AG10803 (cell line): Measurements from ENCODE around the gene NCR2.

Experiments used
- DNase-seq: peaks from one replicate; pipeline ENCODE4 v3.0.0; 2010; ENCODE audit warnings: low read depth
- H3K4me3 ChIP-seq: 2 replicates; pipeline ENCODE4 v1.5.1; 2011; ENCODE audit warnings: mild to moderate bottlenecking, low read length, control low read depth
- CTCF ChIP-seq: conservative IDR thresholded peaks from 2 replicates; pipeline ENCODE4 v1.5.1; 2011; ENCODE audit warnings: mild to moderate bottlenecking, low read length, control low read depth, inconsistent platforms

The NCR2 gene

GRCh38 chr6:41374618-41375590 lies 39.5 kb downstream of the NCR2 start:
- TF ChIP-seq CTCF: no peak
- no peak overlapping the region for H3K4me3 ChIP-seq
- DNase-seq: no peak

- no peak overlapping the region for H3K4me3 ChIP-seq
- DNase-seq: no peak
- TF ChIP-seq CTCF: no peak
Measured at GRCh38 chr6:41375598-41376151, 40.3 kb downstream of the NCR2 start.

- no peak for TF ChIP-seq CTCF
- DNase-seq: no peak
- H3K4me3 ChIP-seq: no peak overlapping the region
Measured at GRCh38 chr6:41376176-41376575, 40.8 kb downstream of the NCR2 start.

- no peak for DNase-seq
- no peak overlapping the region for H3K4me3 ChIP-seq
- no peak for TF ChIP-seq CTCF
Measured at GRCh38 chr6:41377071-41377470, 41.7 kb downstream of the NCR2 start.

- TF ChIP-seq CTCF: no peak
- DNase-seq: no peak
- H3K4me3 ChIP-seq: no peak overlapping the region
Measured at GRCh38 chr6:41379306-41379705, 43.9 kb downstream of the NCR2 start.

GRCh38 chr6:41386594-41386993 lies 51.2 kb downstream of the NCR2 start:
- no peak for TF ChIP-seq CTCF
- no peak overlapping the region for H3K4me3 ChIP-seq
- no peak for DNase-seq

GRCh38 chr6:41392246-41392645 lies 56.8 kb downstream of the NCR2 start:
- no peak overlapping the region for H3K4me3 ChIP-seq
- no peak for DNase-seq
- TF ChIP-seq CTCF: no peak
